ENCODE data around the gene TTC3.

TTC3 gene

GRCh38 chr21:37073417-37074196 lies 553 bp downstream of the TTC3 start:
- no peaks in the 10 kb centered on the region for H3K9me3 ChIP-seq
- peak overlapping the region; percentile 94 for H3K4me3 ChIP-seq (ENCODE audit: low read depth, low read length)
- DNase-seq, result peak; percentile 59
- TF ChIP-seq CTCF (IDR thresholded peaks at IDR 0.05; ENCODE audit: low read depth, low read length), result no peak
- H3K36me3 ChIP-seq, result no peaks in the 10 kb centered on the region; the same call in 1 of the 2 replicates
- H3K4me1 ChIP-seq, result peaks cover 5% of the 10 kb centered on the region
- H3K27me3 ChIP-seq, result no peaks in the 10 kb centered on the region

- peak; percentile 37 for DNase-seq
- Histone ChIP-seq H3K4me3 (ENCODE audit: low read depth, low read length) (peak overlapping the region; percentile 94), H3K4me1 (peaks cover 5% of the 10 kb centered on the region), H3K27me3 (no peaks in the 10 kb centered on the region), H3K9me3 (no peaks in the 10 kb centered on the region), H3K36me3 (no peaks in the 10 kb centered on the region; the same call in 1 of the 2 replicates)
- TF ChIP-seq CTCF (IDR thresholded peaks at IDR 0.05; ENCODE audit: low read depth, low read length), result no peak
Observed at GRCh38 chr21:37074197-37074510, 1.1 kb downstream of the TTC3 start.

GRCh38 chr21:37074546-37074945 lies 1.5 kb downstream of the TTC3 start:
- H3K4me3 ChIP-seq (ENCODE audit: low read depth, low read length), result peak overlapping the region; percentile 94
- no peak for DNase-seq

GRCh38 chr21:37075214-37075770 lies 2.2 kb downstream of the TTC3 start:
- Histone ChIP-seq H3K9me3 (no peaks in the 10 kb centered on the region), H3K4me1 (peaks cover 5% of the 10 kb centered on the region), H3K27me3 (no peaks in the 10 kb centered on the region), H3K4me3 (ENCODE audit: low read depth, low read length) (peak overlapping the region; percentile 94), H3K36me3 (no peaks in the 10 kb centered on the region; the same call in 1 of the 2 replicates)
- TF ChIP-seq CTCF (IDR thresholded peaks at IDR 0.05; ENCODE audit: low read depth, low read length), result no peak
- no peak for DNase-seq

More at GRCh38 chr21:37074546-37074945, 1.5 kb downstream of the TTC3 start:
- Histone ChIP-seq H3K36me3 (no peaks in the 10 kb centered on the region; the same call in 1 of the 2 replicates), H3K4me1 (peaks cover 5% of the 10 kb centered on the region), H3K9me3 (no peaks in the 10 kb centered on the region), H3K27me3 (no peaks in the 10 kb centered on the region)
- no peak for TF ChIP-seq CTCF (IDR thresholded peaks at IDR 0.05; ENCODE audit: low read depth, low read length)

- no peaks in the 10 kb centered on the region for H3K9me3 ChIP-seq
- H3K4me3 ChIP-seq (ENCODE audit: low read depth, low read length), result no peak overlapping the region
- H3K27me3 ChIP-seq, result no peaks in the 10 kb centered on the region
- H3K36me3 ChIP-seq, result no peaks in the 10 kb centered on the region; the same call in 1 of the 2 replicates
- TF ChIP-seq CTCF (IDR thresholded peaks at IDR 0.05; ENCODE audit: low read depth, low read length), result no peak
- H3K4me1 ChIP-seq, result peaks cover 5% of the 10 kb centered on the region
- no peak for DNase-seq
Observed at GRCh38 chr21:37076087-37076850, 3.2 kb downstream of the TTC3 start.

All from BE2C (cell line).